NK-92 (cell line): ENCODE measurements around the gene CAMK2N2.

Experiments
- DNase-seq: peaks from one replicate; lab custom pipeline; 2025; ENCODE audit not compliant: unreplicated experiment; lab: John Stamatoyannopoulos, UW

The CAMK2N2 gene

GRCh38 chr3:184261270-184261853 is at the start of gene CAMK2N2:
Gene CAMK2N2 (minus strand): TSS chr3:184261553. CDS start chr3:184261285, 268 bp downstream.
- DNase-seq: no peak

GRCh38 chr3:184308744-184309143 is 47.4 kb upstream of the CAMK2N2 start:
- no peak for DNase-seq

- DNase-seq: no peak
Measured at GRCh38 chr3:184307915-184308314, 46.6 kb upstream of the CAMK2N2 start.

GRCh38 chr3:184306341-184306972 is 45.1 kb upstream of the CAMK2N2 start:
- DNase-seq: no peak

GRCh38 chr3:184305577-184305976 is 44.2 kb upstream of the CAMK2N2 start:
- DNase-seq: no peak

GRCh38 chr3:184300378-184300720 is 39.0 kb upstream of the CAMK2N2 start:
- no peak for DNase-seq

GRCh38 chr3:184299488-184300377 is 38.4 kb upstream of the CAMK2N2 start:
- DNase-seq: no peak

GRCh38 chr3:184298759-184299487 is 37.6 kb upstream of the CAMK2N2 start, which contains the start of gene PSMD2:
Gene PSMD2 (plus strand): TSS chr3:184299241. CDS start chr3:184299267, 26 bp downstream.
- DNase-seq: peak; percentile 94

GRCh38 chr3:184296616-184297015 is 35.3 kb upstream of the CAMK2N2 start:
- no peak for DNase-seq

GRCh38 chr3:184295771-184296170 is 34.4 kb upstream of the CAMK2N2 start:
- no peak for DNase-seq

- DNase-seq: no peak
Measured at GRCh38 chr3:184291738-184292445, 30.5 kb upstream of the CAMK2N2 start.

GRCh38 chr3:184291044-184291737 is 29.8 kb upstream of the CAMK2N2 start:
- DNase-seq: no peak

- no peak for DNase-seq
Measured at GRCh38 chr3:184290331-184290730, 29.0 kb upstream of the CAMK2N2 start.

GRCh38 chr3:184289426-184289938 is 28.1 kb upstream of the CAMK2N2 start:
- DNase-seq: no peak

- no peak for DNase-seq
Measured at GRCh38 chr3:184284696-184285095, 23.3 kb upstream of the CAMK2N2 start.

- no peak for DNase-seq
Measured at GRCh38 chr3:184283681-184284080, 22.3 kb upstream of the CAMK2N2 start.

- DNase-seq: no peak
Measured at GRCh38 chr3:184282941-184283340, 21.6 kb upstream of the CAMK2N2 start.

GRCh38 chr3:184277366-184277765 is 16.0 kb upstream of the CAMK2N2 start:
- DNase-seq: no peak

GRCh38 chr3:184275961-184276910 is 14.9 kb upstream of the CAMK2N2 start, which contains the start of gene ECE2:
Gene ECE2 (plus strand): TSS chr3:184276022. CDS start chr3:184276154, 132 bp downstream.
- DNase-seq: no peak
